Body of pancreas (tissue), 4 donors: ENCODE measurements around the gene SCAMP1.

ENCODE experiments used
- CTCF ChIP-seq, 7 experiments: fragments of 450-650 bp in 4 of 7; fragments of 200-600 bp in 3 of 7; sonication (generic) in 3 of 7; IDR thresholded peaks; one replicate each; pipeline ENCODE4 v1.5.1; 2016 to 2019; ENCODE audit warnings: antibody characterized with exemption in 7 of 7
- POLR2A ChIP-seq, 3 donors: fragments of 450-650 bp; IDR thresholded peaks; one replicate each; pipeline ENCODE4 v1.6.1; 2016; ENCODE audit warnings: antibody characterized with exemption in 3 of 3, mild to moderate bottlenecking in 2 of 3

GRCh38 chr5:78377718-78378105, 17.3 kb downstream of the SCAMP1 start:
- TF ChIP-seq POLR2A (IDR thresholded peaks at IDR 0.05): no peak
- no peak for TF ChIP-seq CTCF (IDR thresholded peaks at IDR 0.05)
